H9 (cell line): Measurements from ENCODE around the gene CHID1. TPM values are rescaled to one million over a fixed set of nuclear protein-coding genes. Genes with fewer than 3 reads are reported as not detected.

ENCODE experiments used
- DNase-seq: peaks from one replicate; pipeline ENCODE4 v3.0.0-alpha.2; 2017
- H2AFZ ChIP-seq: one replicate; pipeline ENCODE4 v1.6.1; 2013; ENCODE audit warnings: mild to moderate bottlenecking, low read length, control low read depth, moderate library complexity
- H2AK5ac ChIP-seq: 2 replicates; pipeline ENCODE4 v1.6.1; 2013; ENCODE audit warnings: low read length, control low read depth, mixed read lengths; ENCODE audit not compliant: insufficient read length
- H2BK120ac ChIP-seq: one replicate; pipeline ENCODE4 v1.6.1; 2013; ENCODE audit warnings: low read depth, mild to moderate bottlenecking, low read length, control low read depth, inconsistent platforms; ENCODE audit not compliant: poor library complexity, severe bottlenecking
- H2BK12ac ChIP-seq: 2 replicates; pipeline ENCODE4 v1.6.1; 2013; ENCODE audit warnings: low read length, control low read depth, mixed read lengths, low read depth; ENCODE audit not compliant: insufficient read length
- H2BK15ac ChIP-seq: 2 replicates; pipeline ENCODE4 v1.6.1; 2013; ENCODE audit warnings: low read depth, low read length, control low read depth
- H2BK20ac ChIP-seq: one replicate; pipeline ENCODE4 v1.6.1; 2013; ENCODE audit warnings: low read depth, mild to moderate bottlenecking, low read length, control low read depth, inconsistent platforms; ENCODE audit not compliant: poor library complexity, severe bottlenecking
- H2BK5ac ChIP-seq: 2 replicates; pipeline ENCODE4 v1.6.1; 2013; ENCODE audit warnings: low read length, control low read depth, mixed read lengths; ENCODE audit not compliant: insufficient read length
- H3K14ac ChIP-seq: 2 replicates; pipeline ENCODE4 v1.6.1; 2013; ENCODE audit warnings: low read length, control low read depth; ENCODE audit not compliant: insufficient read depth
- H3K18ac ChIP-seq: 2 replicates; pipeline ENCODE4 v1.6.1; 2013; ENCODE audit warnings: low read depth, mild to moderate bottlenecking, mixed read lengths, low read length, control low read depth; ENCODE audit not compliant: insufficient read length
- H3K23ac ChIP-seq: 2 replicates; pipeline ENCODE4 v1.6.1; 2013; ENCODE audit warnings: low read length, control low read depth, mixed read lengths, low read depth; ENCODE audit not compliant: insufficient read length
- H3K23me2 ChIP-seq: 2 replicates; pipeline ENCODE4 v1.6.1; 2013; ENCODE audit warnings: low read depth, mild to moderate bottlenecking, mixed read lengths, low read length, control low read depth; ENCODE audit not compliant: insufficient read length, poor library complexity, severe bottlenecking
- H3K27ac ChIP-seq: 2 replicates; pipeline ENCODE4 v1.5.1; 2013; ENCODE audit warnings: low read length, control low read depth, mixed read lengths, low read depth; ENCODE audit not compliant: insufficient read length
- H3K27me3 ChIP-seq: 2 replicates; pipeline ENCODE4 v1.6.1; 2013; ENCODE audit warnings: low read length, control low read depth, inconsistent platforms; ENCODE audit not compliant: insufficient read depth
- H3K4ac ChIP-seq: 2 replicates; pipeline ENCODE4 v1.6.1; 2013; ENCODE audit warnings: low read depth, mild to moderate bottlenecking, control low read depth, inconsistent platforms, low read length, moderate library complexity
- H3K4me1 ChIP-seq: 2 replicates; pipeline ENCODE4 v1.6.1; 2013; ENCODE audit warnings: low read length, control low read depth, inconsistent platforms; ENCODE audit not compliant: insufficient read depth
- H3K4me2 ChIP-seq: 2 replicates; pipeline ENCODE4 v1.6.1; 2013; ENCODE audit warnings: low read length, control low read depth, mixed read lengths; ENCODE audit not compliant: insufficient read length, insufficient read depth
- H3K56ac ChIP-seq: 2 replicates; pipeline ENCODE4 v1.6.1; 2013; ENCODE audit warnings: low read depth, mild to moderate bottlenecking, mixed read lengths, low read length, control low read depth; ENCODE audit not compliant: insufficient read length
- H3K79me1 ChIP-seq: 2 replicates; pipeline ENCODE4 v1.6.1; 2013; ENCODE audit warnings: low read depth, mild to moderate bottlenecking, moderate library complexity, low read length, control low read depth, inconsistent platforms; ENCODE audit not compliant: insufficient read depth, poor library complexity, severe bottlenecking
- H3K79me2 ChIP-seq: 2 replicates; pipeline ENCODE4 v1.6.1; 2013; ENCODE audit warnings: low read length, control low read depth, inconsistent platforms; ENCODE audit not compliant: insufficient read depth
- H3K9ac ChIP-seq: 2 replicates; pipeline ENCODE4 v1.6.1; 2013; ENCODE audit warnings: low read length, control low read depth, mixed read lengths; ENCODE audit not compliant: insufficient read length; ENCODE audit errors: extremely low read depth
- H3K9me3 ChIP-seq: one replicate; pipeline ENCODE4 v1.6.1; 2013; ENCODE audit warnings: low read depth, low read length, inconsistent platforms; ENCODE audit not compliant: control insufficient read depth
- H3T11ph ChIP-seq: one replicate; pipeline ENCODE4 v1.6.1; 2013; ENCODE audit warnings: mild to moderate bottlenecking, low read length, control low read depth, inconsistent platforms
- H4K20me1 ChIP-seq: one replicate; pipeline ENCODE4 v1.6.1; 2013; ENCODE audit not compliant: control insufficient read depth, insufficient read length, insufficient read depth
- H4K5ac ChIP-seq: 2 replicates; pipeline ENCODE4 v1.6.1; 2013; ENCODE audit warnings: low read depth, mild to moderate bottlenecking, mixed read lengths, low read length, control low read depth; ENCODE audit not compliant: insufficient read length
- H4K8ac ChIP-seq: replicated peaks from 2 replicates; pipeline ENCODE4 v1.6.1; 2013; ENCODE audit warnings: low read length, control low read depth, mixed read lengths, low read depth; ENCODE audit not compliant: insufficient read length
- H4K91ac ChIP-seq: 2 replicates; pipeline ENCODE4 v1.6.1; 2013; ENCODE audit warnings: low read depth, mild to moderate bottlenecking, moderate library complexity, mixed read lengths, low read length, control low read depth; ENCODE audit not compliant: insufficient read length
- H3K27ac Mint-ChIP-seq, 3 experiments: 2 replicates in 2 of 3; 3 replicates in 1 of 3; pipeline ENCODE4 v1.8.0; 2020 to 2021; ENCODE audit warnings: mixed read lengths in 3 of 3, mild to moderate bottlenecking in 1 of 3, moderate library complexity in 1 of 3
- H3K27me3 Mint-ChIP-seq: 2 replicates; pipeline ENCODE4 v1.8.0; 2021; ENCODE audit warnings: low read depth, mild to moderate bottlenecking, moderate library complexity, mixed read lengths
- H3K36me3 Mint-ChIP-seq, 3 experiments: 2 replicates in 2 of 3; 3 replicates in 1 of 3; pipeline ENCODE4 v1.8.0; 2020 to 2021; ENCODE audit warnings: low read depth in 3 of 3, mixed read lengths in 3 of 3; ENCODE audit not compliant: insufficient read depth in 1 of 3
- H3K4me1 Mint-ChIP-seq, 2 experiments: 2 replicates each; pipeline ENCODE4 v1.8.0; 2020; ENCODE audit warnings: mixed read lengths in 2 of 2
- H3K4me3 Mint-ChIP-seq, 2 experiments: 2 replicates in 1 of 2; 3 replicates in 1 of 2; pipeline ENCODE4 v1.8.0; 2020 to 2021; ENCODE audit warnings: mild to moderate bottlenecking in 2 of 2, mixed read lengths in 2 of 2, moderate library complexity in 1 of 2
- H3K9me3 Mint-ChIP-seq, 2 experiments: 2 replicates in 1 of 2; 3 replicates in 1 of 2; pipeline ENCODE4 v1.8.0; 2020; ENCODE audit warnings: mild to moderate bottlenecking in 2 of 2, mixed read lengths in 2 of 2, moderate library complexity in 1 of 2
- CTCF ChIP-seq: fragments of 200-600 bp; sonication (generic); conservative IDR thresholded peaks from 3 replicates; pipeline ENCODE4 v1.8.0; 2021; ENCODE audit warnings: antibody characterized with exemption, mild to moderate bottlenecking
- WGBS: extraction: QIAGEN DNeasy Blood & Tissue Kit; methylation state at CpG from one replicate; pipeline ENCODE4 v1.1.7; 2013; ENCODE audit warnings: missing lambda C conversion rate, low lambda C conversion rate, mixed read lengths; ENCODE audit not compliant: insufficient read length; ENCODE audit errors: extremely low coverage; 5-methylcytosine and 5-hydroxymethylcytosine counted together
- total RNA-seq: library from RNA; stranded (reverse); gene quantifications from 2 replicates; pipeline ENCODE4 v1.2.1, GENCODE V29; 2021

Gene CHID1
- total RNA-seq, 1 experiment from 2014 or later = 89.4 TPM

GRCh38 chr11:932435-932834 lies 21.8 kb upstream of the CHID1 start:
- no peak for DNase-seq
- Histone ChIP-seq H3K18ac (no peak overlapping the region), H3K9me3 (no peaks in the 10 kb centered on the region), H3K27ac (no peak overlapping the region), H3K56ac (no peak overlapping the region), H3K4ac (no peak overlapping the region), H3K27me3 (no peaks in the 10 kb centered on the region), H2BK12ac (no peak overlapping the region), H3K23me2 (peaks cover 5% of the 10 kb centered on the region), H3K4me2 (no peak overlapping the region), H3K14ac (no peak overlapping the region), H2BK5ac (no peak overlapping the region), H4K91ac (no peak overlapping the region), H3T11ph (no peak overlapping the region), H2BK15ac (no peak overlapping the region), H2AK5ac (no peak overlapping the region), H4K20me1 (no peaks in the 10 kb centered on the region), H3K79me2 (peaks cover 21% of the 10 kb centered on the region; the same call in 1 of the 2 replicates), H3K9ac (no peak overlapping the region), H4K8ac (no peak overlapping the region), H2AFZ (no peak overlapping the region), H2BK120ac (no peak overlapping the region), H3K4me1 (peaks cover 13% of the 10 kb centered on the region; the same call in 1 of the 2 replicates), H3K23ac (no peak overlapping the region), H2BK20ac (no peak overlapping the region), H3K79me1 (peaks cover 18% of the 10 kb centered on the region), H4K5ac (no peak overlapping the region)
- Mint-ChIP-seq H3K4me3 (no peak overlapping the region), H3K27me3 (peaks cover 6% of the 10 kb centered on the region), H3K4me1 (peaks cover 41 to 53% of the 10 kb centered on the region in 2 experiments), H3K36me3 (peaks cover 1 to 9% (median 6%) of the 10 kb centered on the region in 3 experiments; a peak in 5 of 7 replicates), H3K27ac (peak overlapping the region in 1 of 3 experiments; percentile 45; a peak in 1 of 7 replicates), H3K9me3 (no peaks in the 10 kb centered on the region; a peak in 1 of 5 replicates)
- TF ChIP-seq CTCF = no peak
- no CpG with 5 or more reads among the region's 4 CpGs for WGBS
